ENCODE data around the gene LRRC41. TPM values are rescaled to one million over a fixed set of nuclear protein-coding genes. Genes with fewer than 3 reads are reported as not detected.

Gene LRRC41
- total and polyA plus RNA-seq, 4 donors, result 22.0 to 58.4 (median 27.7) TPM

DNA sequence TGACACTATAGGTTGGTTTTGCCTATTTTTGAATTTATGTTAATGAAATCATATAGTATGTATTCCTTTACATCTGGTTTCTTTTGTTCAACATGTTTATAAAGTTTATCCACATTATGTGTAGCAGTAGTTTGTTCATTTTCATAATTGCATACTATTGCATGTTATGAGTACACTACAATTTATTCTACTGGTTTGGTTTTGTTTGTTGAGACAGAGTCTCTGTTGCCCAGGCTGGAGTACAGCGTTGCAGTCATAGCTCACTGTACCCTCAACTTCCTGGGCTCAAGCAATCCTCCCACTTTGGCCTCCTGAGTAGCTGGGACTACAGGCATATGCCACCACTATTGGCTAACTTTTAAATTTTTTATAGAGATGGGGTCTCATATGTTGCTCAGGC is 34.8 kb downstream of the LRRC41 start:
- H3K9me3 ChIP-seq (ENCODE audit: control insufficient read depth in 4 of 4, low read length in 3 of 4), result no peaks in the 10 kb centered on the region
- no peaks in the 10 kb centered on the region for H3K36me3 ChIP-seq (ENCODE audit: control insufficient read depth in 4 of 4, insufficient read depth in 3 of 4, low read depth in 1 of 4, low read length in 3 of 4)
- no peak overlapping the region for H3K4me3 ChIP-seq (ENCODE audit: low read depth in 1 of 3, low read length in 3 of 3)
- no peaks in the 10 kb centered on the region for H3K4me1 ChIP-seq (ENCODE audit: control insufficient read depth in 4 of 4, insufficient read depth in 4 of 4, low read length in 3 of 4)
- H3K27me3 ChIP-seq (ENCODE audit: control insufficient read depth in 4 of 4, insufficient read depth in 4 of 4, low read length in 3 of 4), result no peaks in the 10 kb centered on the region
- TF ChIP-seq RAD21 (IDR thresholded peaks at IDR 0.05) (no peak), NR2F2 (IDR thresholded peaks at IDR 0.05) (no peak), HNF4G (IDR thresholded peaks at IDR 0.05) (no peak), JUND (IDR thresholded peaks at IDR 0.05) (no peak), YY1 (IDR thresholded peaks at IDR 0.05) (no peak), EGR1 (IDR thresholded peaks at IDR 0.05; ENCODE audit: low read depth in 2 of 2) (no peak), GABPA (IDR thresholded peaks at IDR 0.05 in 1 of 2, conservative IDR thresholded peaks at IDR 0.05 in 1 of 2) (no peak), TAF1 (conservative IDR thresholded peaks at IDR 0.05) (no peak), FOXA1 (IDR thresholded peaks at IDR 0.05) (no peak)
- TF ChIP-seq, protein P1, sequence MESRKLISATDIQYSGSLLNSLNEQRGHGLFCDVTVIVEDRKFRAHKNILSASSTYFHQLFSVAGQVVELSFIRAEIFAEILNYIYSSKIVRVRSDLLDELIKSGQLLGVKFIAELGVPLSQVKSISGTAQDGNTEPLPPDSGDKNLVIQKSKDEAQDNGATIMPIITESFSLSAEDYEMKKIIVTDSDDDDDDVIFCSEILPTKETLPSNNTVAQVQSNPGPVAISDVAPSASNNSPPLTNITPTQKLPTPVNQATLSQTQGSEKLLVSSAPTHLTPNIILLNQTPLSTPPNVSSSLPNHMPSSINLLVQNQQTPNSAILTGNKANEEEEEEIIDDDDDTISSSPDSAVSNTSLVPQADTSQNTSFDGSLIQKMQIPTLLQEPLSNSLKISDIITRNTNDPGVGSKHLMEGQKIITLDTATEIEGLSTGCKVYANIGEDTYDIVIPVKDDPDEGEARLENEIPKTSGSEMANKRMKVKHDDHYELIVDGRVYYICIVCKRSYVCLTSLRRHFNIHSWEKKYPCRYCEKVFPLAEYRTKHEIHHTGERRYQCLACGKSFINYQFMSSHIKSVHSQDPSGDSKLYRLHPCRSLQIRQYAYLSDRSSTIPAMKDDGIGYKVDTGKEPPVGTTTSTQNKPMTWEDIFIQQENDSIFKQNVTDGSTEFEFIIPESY (IDR thresholded peaks at IDR 0.05), result no peak
- TF ChIP-seq, protein P2, sequence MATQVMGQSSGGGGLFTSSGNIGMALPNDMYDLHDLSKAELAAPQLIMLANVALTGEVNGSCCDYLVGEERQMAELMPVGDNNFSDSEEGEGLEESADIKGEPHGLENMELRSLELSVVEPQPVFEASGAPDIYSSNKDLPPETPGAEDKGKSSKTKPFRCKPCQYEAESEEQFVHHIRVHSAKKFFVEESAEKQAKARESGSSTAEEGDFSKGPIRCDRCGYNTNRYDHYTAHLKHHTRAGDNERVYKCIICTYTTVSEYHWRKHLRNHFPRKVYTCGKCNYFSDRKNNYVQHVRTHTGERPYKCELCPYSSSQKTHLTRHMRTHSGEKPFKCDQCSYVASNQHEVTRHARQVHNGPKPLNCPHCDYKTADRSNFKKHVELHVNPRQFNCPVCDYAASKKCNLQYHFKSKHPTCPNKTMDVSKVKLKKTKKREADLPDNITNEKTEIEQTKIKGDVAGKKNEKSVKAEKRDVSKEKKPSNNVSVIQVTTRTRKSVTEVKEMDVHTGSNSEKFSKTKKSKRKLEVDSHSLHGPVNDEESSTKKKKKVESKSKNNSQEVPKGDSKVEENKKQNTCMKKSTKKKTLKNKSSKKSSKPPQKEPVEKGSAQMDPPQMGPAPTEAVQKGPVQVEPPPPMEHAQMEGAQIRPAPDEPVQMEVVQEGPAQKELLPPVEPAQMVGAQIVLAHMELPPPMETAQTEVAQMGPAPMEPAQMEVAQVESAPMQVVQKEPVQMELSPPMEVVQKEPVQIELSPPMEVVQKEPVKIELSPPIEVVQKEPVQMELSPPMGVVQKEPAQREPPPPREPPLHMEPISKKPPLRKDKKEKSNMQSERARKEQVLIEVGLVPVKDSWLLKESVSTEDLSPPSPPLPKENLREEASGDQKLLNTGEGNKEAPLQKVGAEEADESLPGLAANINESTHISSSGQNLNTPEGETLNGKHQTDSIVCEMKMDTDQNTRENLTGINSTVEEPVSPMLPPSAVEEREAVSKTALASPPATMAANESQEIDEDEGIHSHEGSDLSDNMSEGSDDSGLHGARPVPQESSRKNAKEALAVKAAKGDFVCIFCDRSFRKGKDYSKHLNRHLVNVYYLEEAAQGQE (IDR thresholded peaks at IDR 0.05), result no peak
- TF ChIP-seq, protein P3, sequence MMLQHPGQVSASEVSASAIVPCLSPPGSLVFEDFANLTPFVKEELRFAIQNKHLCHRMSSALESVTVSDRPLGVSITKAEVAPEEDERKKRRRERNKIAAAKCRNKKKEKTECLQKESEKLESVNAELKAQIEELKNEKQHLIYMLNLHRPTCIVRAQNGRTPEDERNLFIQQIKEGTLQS (IDR thresholded peaks at IDR 0.05), result no peak
- TF ChIP-seq, protein P4, sequence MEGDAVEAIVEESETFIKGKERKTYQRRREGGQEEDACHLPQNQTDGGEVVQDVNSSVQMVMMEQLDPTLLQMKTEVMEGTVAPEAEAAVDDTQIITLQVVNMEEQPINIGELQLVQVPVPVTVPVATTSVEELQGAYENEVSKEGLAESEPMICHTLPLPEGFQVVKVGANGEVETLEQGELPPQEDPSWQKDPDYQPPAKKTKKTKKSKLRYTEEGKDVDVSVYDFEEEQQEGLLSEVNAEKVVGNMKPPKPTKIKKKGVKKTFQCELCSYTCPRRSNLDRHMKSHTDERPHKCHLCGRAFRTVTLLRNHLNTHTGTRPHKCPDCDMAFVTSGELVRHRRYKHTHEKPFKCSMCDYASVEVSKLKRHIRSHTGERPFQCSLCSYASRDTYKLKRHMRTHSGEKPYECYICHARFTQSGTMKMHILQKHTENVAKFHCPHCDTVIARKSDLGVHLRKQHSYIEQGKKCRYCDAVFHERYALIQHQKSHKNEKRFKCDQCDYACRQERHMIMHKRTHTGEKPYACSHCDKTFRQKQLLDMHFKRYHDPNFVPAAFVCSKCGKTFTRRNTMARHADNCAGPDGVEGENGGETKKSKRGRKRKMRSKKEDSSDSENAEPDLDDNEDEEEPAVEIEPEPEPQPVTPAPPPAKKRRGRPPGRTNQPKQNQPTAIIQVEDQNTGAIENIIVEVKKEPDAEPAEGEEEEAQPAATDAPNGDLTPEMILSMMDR (IDR thresholded peaks at IDR 0.05; ENCODE audit: low read depth, low read length, missing input control), result no peak
- WGBS, result 94% methylated on average over 1 of the region's 1 CpG
- H3K9ac ChIP-seq (ENCODE audit: low read depth in 1 of 2, low read length in 2 of 2), result no peak overlapping the region
- H3K27ac ChIP-seq (ENCODE audit: low read depth in 1 of 2, low read length in 2 of 2), result no peak overlapping the region
- DNase-seq (ENCODE audit: low spot score), result no peak

DNA sequence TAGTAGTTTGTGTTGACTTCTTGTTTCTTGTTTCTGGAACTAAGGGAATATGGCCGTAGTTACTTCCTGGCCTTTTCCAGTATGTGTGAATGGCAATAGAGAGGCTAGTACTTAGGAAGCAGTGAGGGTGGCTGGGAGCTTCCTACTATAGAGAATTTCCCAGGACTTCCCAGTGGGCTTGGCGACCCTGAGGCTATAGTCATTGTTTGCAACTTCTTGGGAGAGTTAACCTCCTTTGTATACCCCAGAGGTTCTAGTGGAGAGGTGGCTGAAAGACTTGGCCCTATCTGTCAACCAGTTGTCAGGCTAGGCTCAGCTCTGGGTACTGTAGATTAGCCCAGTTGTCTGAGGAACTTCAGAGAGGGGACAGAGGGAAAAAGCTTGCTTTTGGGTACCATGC is 40.3 kb downstream of the LRRC41 start:
- WGBS, result 90% methylated on average over 2 of the region's 2 CpGs
- no peak for DNase-seq (ENCODE audit: low spot score)
- no peaks in the 10 kb centered on the region for H3K36me3 ChIP-seq (ENCODE audit: control insufficient read depth in 4 of 4, insufficient read depth in 3 of 4, low read depth in 1 of 4, low read length in 3 of 4)

More for the DNA sequence above, 40.3 kb downstream of the LRRC41 start:
- TF ChIP-seq HNF4A (conservative IDR thresholded peaks at IDR 0.05), result no peak
- no peak for TF ChIP-seq RXRA (IDR thresholded peaks at IDR 0.05)
- no peak for TF ChIP-seq TAF1 (conservative IDR thresholded peaks at IDR 0.05)
- TF ChIP-seq, protein P1 (IDR thresholded peaks at IDR 0.05), result no peak
- TF ChIP-seq FOXA1 (IDR thresholded peaks at IDR 0.05), result no peak
- no peak for TF ChIP-seq FOXA2 (IDR thresholded peaks at IDR 0.05)
- TF ChIP-seq, protein P5, sequence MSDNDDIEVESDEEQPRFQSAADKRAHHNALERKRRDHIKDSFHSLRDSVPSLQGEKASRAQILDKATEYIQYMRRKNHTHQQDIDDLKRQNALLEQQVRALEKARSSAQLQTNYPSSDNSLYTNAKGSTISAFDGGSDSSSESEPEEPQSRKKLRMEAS (IDR thresholded peaks at IDR 0.05), result no peak
- Histone ChIP-seq H3K9ac (ENCODE audit: low read depth in 1 of 2, low read length in 2 of 2) (no peak overlapping the region), H3K4me3 (ENCODE audit: low read depth in 1 of 3, low read length in 3 of 3) (no peak overlapping the region), H3K27ac (ENCODE audit: low read depth in 1 of 2, low read length in 2 of 2) (no peak overlapping the region), H3K27me3 (ENCODE audit: control insufficient read depth in 4 of 4, insufficient read depth in 4 of 4, low read length in 3 of 4) (no peaks in the 10 kb centered on the region), H3K4me1 (ENCODE audit: control insufficient read depth in 4 of 4, insufficient read depth in 4 of 4, low read length in 3 of 4) (no peaks in the 10 kb centered on the region), H3K9me3 (ENCODE audit: control insufficient read depth in 4 of 4, low read length in 3 of 4) (no peaks in the 10 kb centered on the region)

Data from liver (tissue), 9 donors.